Common myeloid progenitor, CD34-positive (primary cell): ENCODE results near the gene PROSER2.
"Not testable (repeated sequence)": the region's sequence is repeated elsewhere in the genome, so short reads cannot be mapped to it uniquely, and the experiment has no call there.

Experiments used
- CTCF ChIA-PET: fragments of 350-600 bp; sonication (Branson Sonifier 250); formaldehyde crosslinking; loops from one replicate; lab custom pipeline; 2021; ENCODE audit warnings: antibody characterized with exemption; lab: Charles Lee
- POLR2A ChIA-PET: fragments of 350-600 bp; sonication (Branson Sonifier 250); formaldehyde crosslinking; loops from one replicate; lab custom pipeline; 2021; ENCODE audit warnings: antibody characterized with exemption; lab: Charles Lee
- DNase-seq, 3 donors: peaks; one replicate each; pipeline versions ENCODE4 v3.0.0 to v3.0.0-alpha.2; 2013
- H3K27ac ChIP-seq, 2 experiments: 1 replicate in 1 of 2; 2 replicates in 1 of 2; pipeline ENCODE4 v1.7.0; 2013; ENCODE audit warnings: inconsistent platforms in 2 of 2, low read length in 2 of 2, mild to moderate bottlenecking in 2 of 2, low read depth in 1 of 2, moderate library complexity in 1 of 2; ENCODE audit not compliant: severe bottlenecking in 2 of 2, insufficient read depth in 1 of 2, poor library complexity in 1 of 2
- H3K27me3 ChIP-seq, 5 experiments: replicated peaks in 2 of 5; 1 replicate in 3 of 5; 2 replicates in 2 of 5; pipeline versions ENCODE4 v1.6.1 to v1.7.0; 2013; ENCODE audit warnings: low read length in 4 of 5, mild to moderate bottlenecking in 2 of 5, moderate library complexity in 2 of 5, inconsistent platforms in 1 of 5; ENCODE audit not compliant: insufficient read depth in 5 of 5, control insufficient read depth in 4 of 5
- H3K36me3 ChIP-seq, 4 experiments: 1 replicate in 2 of 4; 2 replicates in 2 of 4; pipeline versions ENCODE4 v1.6.1 to v1.7.0; 2013; ENCODE audit warnings: low read length in 3 of 4, control low read depth in 1 of 4, mild to moderate bottlenecking in 1 of 4; ENCODE audit not compliant: control insufficient read depth in 4 of 4, insufficient read depth in 4 of 4
- H3K4me1 ChIP-seq, 4 experiments: 1 replicate in 3 of 4; 2 replicates in 1 of 4; pipeline versions ENCODE4 v1.6.1 to v1.7.1; 2013; ENCODE audit warnings: low read length in 3 of 4, mild to moderate bottlenecking in 3 of 4, control low read depth in 1 of 4, inconsistent platforms in 1 of 4, moderate library complexity in 1 of 4; ENCODE audit not compliant: control insufficient read depth in 4 of 4, insufficient read depth in 4 of 4; ENCODE audit errors: control extremely low read depth in 1 of 4
- H3K4me3 ChIP-seq, 7 experiments: 1 replicate in 4 of 7; 2 replicates in 3 of 7; pipeline versions ENCODE4 v1.5.1 to v1.7.0; 2013; ENCODE audit warnings: mild to moderate bottlenecking in 7 of 7, low read length in 6 of 7, moderate library complexity in 6 of 7, inconsistent platforms in 2 of 7, low read depth in 2 of 7, control low read depth in 1 of 7; ENCODE audit not compliant: insufficient read depth in 4 of 7, control insufficient read depth in 1 of 7; ENCODE audit errors: extremely low read depth in 1 of 7
- H3K9me3 ChIP-seq, 5 experiments: 1 replicate in 4 of 5; 2 replicates in 1 of 5; pipeline versions ENCODE4 v1.6.1 to v1.7.1; 2013; ENCODE audit warnings: low read length in 4 of 5, mild to moderate bottlenecking in 2 of 5, inconsistent platforms in 1 of 5, low read depth in 1 of 5, moderate library complexity in 1 of 5; ENCODE audit not compliant: control insufficient read depth in 4 of 5, insufficient read depth in 2 of 5; ENCODE audit errors: control extremely low read depth in 1 of 5
- WGBS: methylation state at CpG from one replicate; pipeline ENCODE4 v1.1.5; 2013; ENCODE audit not compliant: insufficient coverage; 5-methylcytosine and 5-hydroxymethylcytosine counted together

PROSER2 gene

GRCh38 chr10:11886851-11887250, 63.7 kb downstream of the PROSER2 start:
- Histone ChIP-seq H3K36me3 (no peaks in the 10 kb centered on the region), H3K4me1 (peaks cover 0 to 16% (median 6%) of the 10 kb centered on the region in 4 experiments), H3K4me3 (no peak overlapping the region), H3K27ac (no peak overlapping the region), H3K27me3 (no peaks in the 10 kb centered on the region), H3K9me3 (no peaks in the 10 kb centered on the region)
- POLR2A ChIA-PET = no interaction called here
- CTCF ChIA-PET = interaction anchor here (1.3 to 1.7 kb wide), 2 partner anchors 9 to 10 kb away, joined by 3 to 4 read pairs; no protein-coding TSS in a partner anchor
- 95% methylated on average over 10 of the region's 12 CpGs for WGBS
- no peak for DNase-seq

- CTCF ChIA-PET = no interaction called here
- no peak for DNase-seq
- no peak overlapping the region for H3K27ac ChIP-seq
- no peaks in the 10 kb centered on the region for H3K27me3 ChIP-seq
- POLR2A ChIA-PET = interaction anchor here (0.6 kb wide), 1 partner anchor 850 kb away, joined by 6 read pairs; no protein-coding TSS in a partner anchor
- no peak overlapping the region for H3K4me3 ChIP-seq
- no peaks in the 10 kb centered on the region for H3K9me3 ChIP-seq
- H3K4me1 ChIP-seq = peaks cover 0 to 8% (median 3%) of the 10 kb centered on the region in 4 experiments
- 97% methylated on average over 12 of the region's 16 CpGs for WGBS
- H3K36me3 ChIP-seq = no peaks in the 10 kb centered on the region
These were observed 64.4 kb downstream of the PROSER2 start for GRCh38 chr10:11887381-11888227.

DNA sequence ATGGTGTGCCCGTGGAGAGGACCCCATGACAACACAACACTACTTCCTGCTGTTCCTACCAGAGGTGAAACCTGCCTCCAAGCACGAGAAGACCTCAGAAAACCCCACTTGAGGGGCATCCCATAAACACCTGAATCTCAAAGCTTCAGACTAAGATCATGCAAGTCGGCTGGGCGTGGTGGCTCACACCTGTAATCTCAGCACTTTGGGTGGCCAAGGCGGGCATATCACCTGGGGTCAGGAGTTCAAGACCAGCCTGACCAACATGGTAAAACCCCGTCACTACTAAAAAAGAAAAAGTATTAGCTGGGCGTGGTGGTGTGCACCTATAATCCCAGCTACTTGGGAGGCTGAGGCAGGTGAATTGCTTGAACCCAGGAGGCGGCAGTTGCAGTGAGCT, 66.1 kb downstream of the PROSER2 start:
- CTCF ChIA-PET, POLR2A ChIA-PET, DNase-seq, H3K27ac ChIP-seq, H3K4me1 ChIP-seq, H3K4me3 ChIP-seq, H3K9me3 ChIP-seq, H3K36me3 ChIP-seq, H3K27me3 ChIP-seq: not testable (repeated sequence)
- 97% methylated on average over 6 of the region's 8 CpGs for WGBS

DNA sequence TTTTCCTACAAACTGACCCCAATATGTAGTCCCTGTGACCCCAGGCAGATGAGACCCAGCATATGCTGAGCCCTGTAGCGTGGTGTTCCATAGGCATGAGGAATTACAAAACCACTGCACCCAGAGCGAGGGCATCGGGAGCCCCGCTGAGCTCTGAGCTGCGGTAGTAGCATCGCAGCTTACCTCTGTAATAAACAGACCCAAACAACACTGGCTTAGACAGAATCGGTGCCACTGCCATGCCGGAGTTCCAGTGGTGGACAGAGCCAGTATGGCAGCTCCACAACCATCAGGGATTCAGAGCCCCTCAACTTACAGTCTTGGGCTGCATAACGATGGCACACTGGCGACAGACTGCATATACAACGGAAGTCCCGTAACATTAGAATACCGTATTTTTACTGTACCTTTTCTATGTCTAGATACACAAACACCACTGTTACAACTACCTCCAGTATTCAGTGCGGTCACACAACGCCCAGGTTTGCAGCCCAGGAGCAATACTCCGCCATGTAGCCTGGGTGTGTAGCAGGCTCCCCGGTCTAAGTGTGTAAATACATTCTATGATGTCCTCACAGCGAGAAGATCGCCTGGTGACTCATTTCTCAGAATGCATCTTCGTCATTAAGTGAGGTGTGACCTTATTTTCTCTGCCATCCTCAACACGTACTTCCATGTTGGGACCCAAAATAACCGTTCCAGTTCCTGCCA, 68.8 kb downstream of the PROSER2 start:
- no peak overlapping the region for H3K27ac ChIP-seq
- 99% methylated on average over 19 of the region's 22 CpGs for WGBS
- POLR2A ChIA-PET = no interaction called here
- H3K9me3 ChIP-seq = no peaks in the 10 kb centered on the region
- CTCF ChIA-PET = no interaction called here
- peaks cover 0 to 3% (median 0%) of the 10 kb centered on the region in 4 experiments for H3K4me1 ChIP-seq
- no peaks in the 10 kb centered on the region for H3K27me3 ChIP-seq
- H3K36me3 ChIP-seq = no peaks in the 10 kb centered on the region
- no peak overlapping the region for H3K4me3 ChIP-seq
- no peak for DNase-seq

DNA sequence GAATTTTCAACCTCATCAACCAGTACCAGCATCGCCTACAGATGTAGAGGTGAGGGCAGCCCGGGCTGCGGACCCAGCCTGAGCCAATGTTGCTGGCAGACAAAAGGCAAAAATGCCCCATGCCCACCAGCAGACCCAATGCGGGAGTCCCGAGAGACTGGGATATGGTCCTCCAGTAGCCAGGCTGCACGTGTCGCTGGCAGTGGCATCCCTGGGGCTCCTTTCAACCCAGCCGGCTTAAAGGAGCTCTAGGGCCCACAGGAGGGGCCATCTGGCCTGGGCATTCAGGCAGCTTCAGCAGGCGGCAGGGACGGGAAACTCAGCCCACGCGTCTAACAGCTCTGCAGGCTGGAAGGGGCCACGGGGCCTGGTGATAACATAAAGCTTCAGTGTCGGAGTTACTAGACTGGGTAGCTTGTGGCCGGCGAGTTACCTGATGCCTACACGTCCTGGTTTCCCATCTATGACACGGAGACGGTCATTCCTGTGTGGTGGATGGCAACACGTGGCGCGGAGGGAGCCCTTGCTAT, 70.7 kb downstream of the PROSER2 start:
- DNase-seq = no peak
- Histone ChIP-seq H3K36me3 (no peaks in the 10 kb centered on the region), H3K27me3 (no peaks in the 10 kb centered on the region), H3K4me3 (no peak overlapping the region), H3K9me3 (no peaks in the 10 kb centered on the region), H3K4me1 (peaks cover 0 to 3% (median 0%) of the 10 kb centered on the region in 4 experiments), H3K27ac (no peak overlapping the region)
- POLR2A ChIA-PET = no interaction called here
- CTCF ChIA-PET = interaction anchor here (1.4 to 1.6 kb wide), 2 partner anchors 9 kb away, joined by 3 to 7 read pairs; no protein-coding TSS in a partner anchor
- WGBS = 94% methylated on average over 22 of the region's 22 CpGs

GRCh38 chr10:11894381-11895107, 71.4 kb downstream of the PROSER2 start:
- Histone ChIP-seq H3K9me3 (no peaks in the 10 kb centered on the region), H3K4me3 (no peak overlapping the region), H3K4me1 (peaks cover 0 to 3% (median 0%) of the 10 kb centered on the region in 4 experiments), H3K27ac (no peak overlapping the region), H3K27me3 (no peaks in the 10 kb centered on the region), H3K36me3 (no peaks in the 10 kb centered on the region)
- CTCF ChIA-PET = interaction anchor here (1.4 to 1.6 kb wide), 2 partner anchors 8 to 9 kb away, joined by 3 to 7 read pairs; no protein-coding TSS in a partner anchor
- DNase-seq = no peak
- POLR2A ChIA-PET = no interaction called here
- WGBS = 95% methylated on average over 39 of the region's 47 CpGs
